Spleen (tissue), 7 donors: Measurements from ENCODE around the gene FBP2.

Experiments used
- POLR2A ChIP-seq, 3 donors: fragments of 450-650 bp; IDR thresholded peaks; one replicate each; pipeline ENCODE4 v1.5.1; 2017; ENCODE audit warnings: antibody characterized with exemption in 3 of 3, mild to moderate bottlenecking in 1 of 3
- POLR2AphosphoS5 ChIP-seq, 3 donors: sonication (generic); formaldehyde crosslinking; IDR thresholded peaks; one replicate each; pipeline ENCODE4 v1.5.1; 2017; ENCODE audit warnings: antibody characterized with exemption in 3 of 3
- TF ChIP-seq, protein P1 (sequence below), 11 experiments: fragments of 200-600 bp in 7 of 11; fragments of 450-650 bp in 4 of 11; sonication (generic) in 4 of 11; IDR thresholded peaks in 8 of 11; conservative IDR thresholded peaks in 3 of 11; 1 replicate in 7 of 11; 2 replicates in 4 of 11; pipeline versions ENCODE4 v1.4.0 to v1.8.0; 2016 to 2021; ENCODE audit warnings: antibody characterized with exemption in 11 of 11, inconsistent platforms in 4 of 11, mild to moderate bottlenecking in 1 of 11
- donor health status: DM: no; HTN: no; CAD: no; lungs with moderate emphysema.
- donor health status: DM: no; HTN: no; CAD: no.
- donor health status: DM: no; HTN: no; CAD: no.

- TF ChIP-seq POLR2A (IDR thresholded peaks at IDR 0.05) (no peak), POLR2AphosphoS5 (IDR thresholded peaks at IDR 0.05) (no peak)
- TF ChIP-seq, protein P1, sequence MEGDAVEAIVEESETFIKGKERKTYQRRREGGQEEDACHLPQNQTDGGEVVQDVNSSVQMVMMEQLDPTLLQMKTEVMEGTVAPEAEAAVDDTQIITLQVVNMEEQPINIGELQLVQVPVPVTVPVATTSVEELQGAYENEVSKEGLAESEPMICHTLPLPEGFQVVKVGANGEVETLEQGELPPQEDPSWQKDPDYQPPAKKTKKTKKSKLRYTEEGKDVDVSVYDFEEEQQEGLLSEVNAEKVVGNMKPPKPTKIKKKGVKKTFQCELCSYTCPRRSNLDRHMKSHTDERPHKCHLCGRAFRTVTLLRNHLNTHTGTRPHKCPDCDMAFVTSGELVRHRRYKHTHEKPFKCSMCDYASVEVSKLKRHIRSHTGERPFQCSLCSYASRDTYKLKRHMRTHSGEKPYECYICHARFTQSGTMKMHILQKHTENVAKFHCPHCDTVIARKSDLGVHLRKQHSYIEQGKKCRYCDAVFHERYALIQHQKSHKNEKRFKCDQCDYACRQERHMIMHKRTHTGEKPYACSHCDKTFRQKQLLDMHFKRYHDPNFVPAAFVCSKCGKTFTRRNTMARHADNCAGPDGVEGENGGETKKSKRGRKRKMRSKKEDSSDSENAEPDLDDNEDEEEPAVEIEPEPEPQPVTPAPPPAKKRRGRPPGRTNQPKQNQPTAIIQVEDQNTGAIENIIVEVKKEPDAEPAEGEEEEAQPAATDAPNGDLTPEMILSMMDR (IDR thresholded peaks at IDR 0.05 in 8 of 11, conservative IDR thresholded peaks at IDR 0.05 in 3 of 11): peak in 4 of 11 experiments; percentile 16 to 29 (median 18)
These were observed 29.6 kb upstream of the FBP2 start for GRCh38 chr9:94623253-94623652.
